Esophagus squamous epithelium (tissue), 4 donors: ENCODE data around the gene GPD1L.

Source experiments
- CTCF ChIP-seq, 6 experiments: fragments of 450-650 bp in 4 of 6; fragments of 200-600 bp in 2 of 6; sonication (generic) in 2 of 6; IDR thresholded peaks; one replicate each; pipeline ENCODE4 v1.5.1; 2016 to 2019; ENCODE audit warnings: antibody characterized with exemption in 6 of 6, mild to moderate bottlenecking in 4 of 6, moderate library complexity in 4 of 6
- POLR2A ChIP-seq, 4 donors: fragments of 450-650 bp; IDR thresholded peaks; one replicate each; pipeline ENCODE4 v1.6.1; 2017; ENCODE audit warnings: antibody characterized with exemption in 4 of 4, mild to moderate bottlenecking in 4 of 4, moderate library complexity in 3 of 4

- TF ChIP-seq CTCF (IDR thresholded peaks at IDR 0.05) = no peak
- no peak for TF ChIP-seq POLR2A (IDR thresholded peaks at IDR 0.05)
Observed at GRCh38 chr3:32129832-32130231, 23.4 kb downstream of the GPD1L start.
